ENCODE measurements around the gene AP1G2. TPM values are rescaled to one million over a fixed set of nuclear protein-coding genes. Genes with fewer than 3 reads are reported as not detected.

Gene AP1G2
- total and polyA plus RNA-seq, 2 of the 4 experiments (the other 2 are of a cell fraction) = 2.9 to 19.2 TPM

- TF ChIP-seq NFE2L2 (IDR thresholded peaks at IDR 0.05; ENCODE audit: low read depth, low read length) (no peak), CHD1 (IDR thresholded peaks at IDR 0.05; ENCODE audit: low read depth, low read length) (no peak), CTCF (conservative IDR thresholded peaks at IDR 0.05; ENCODE audit: low read depth, low read length) (no peak), POLR2A (IDR thresholded peaks at IDR 0.05; ENCODE audit: low read depth, low read length) (no peak), RFX5 (IDR thresholded peaks at IDR 0.05; ENCODE audit: low read depth, low read length) (no peak), FOS (IDR thresholded peaks at IDR 0.05; ENCODE audit: low read depth, low read length) (no peak), RCOR1 (IDR thresholded peaks at IDR 0.05; ENCODE audit: insufficient replicate concordance, low read length) (no peak), MXI1 (IDR thresholded peaks at IDR 0.05; ENCODE audit: borderline replicate concordance, low read depth, low read length) (no peak), CEBPB (IDR thresholded peaks at IDR 0.05; ENCODE audit: low read depth, low read length) (no peak), BHLHE40 (IDR thresholded peaks at IDR 0.05; ENCODE audit: low read depth, low read length) (no peak), MAFK (IDR thresholded peaks at IDR 0.05; ENCODE audit: low read depth, low read length) (no peak)
- Histone ChIP-seq H3K27me3 (ENCODE audit: control insufficient read depth, insufficient read depth, low read length) (peaks cover 3% of the 10 kb centered on the region), H3K4me3 (ENCODE audit: insufficient read depth, low read depth, low read length) (no peak overlapping the region), H2BK15ac (ENCODE audit: low read depth, low read length) (no peak overlapping the region), H2AK5ac (ENCODE audit: low read depth, low read length) (no peak overlapping the region), H3K9me3 (ENCODE audit: control insufficient read depth, insufficient read depth, low read length) (no peaks in the 10 kb centered on the region), H2BK20ac (ENCODE audit: low read depth, low read length) (no peak overlapping the region), H4K91ac (ENCODE audit: insufficient read depth, low read depth, low read length) (no peak overlapping the region), H3K4ac (ENCODE audit: low read depth, low read length) (no peak overlapping the region), H2AFZ (replicated peaks; ENCODE audit: low read length, poor library complexity) (no peak overlapping the region), H3K4me1 (ENCODE audit: control insufficient read depth, insufficient read depth, low read length) (no peaks in the 10 kb centered on the region), H2BK120ac (ENCODE audit: low read depth, low read length) (no peak overlapping the region), H3K9me1 (ENCODE audit: insufficient read depth, low read length) (no peaks in the 10 kb centered on the region), H4K8ac (ENCODE audit: low read depth in 2 of 2, low read length in 2 of 2) (no peak overlapping the region), H2AK9ac (replicated peaks; ENCODE audit: low read depth, low read length, poor library complexity) (no peak overlapping the region), H3K23ac (ENCODE audit: low read depth, low read length) (no peak overlapping the region), H3K14ac (replicated peaks; ENCODE audit: low read depth, low read length) (no peak overlapping the region), H2BK5ac (ENCODE audit: low read depth, low read length, poor library complexity, severe bottlenecking) (no peak overlapping the region), H3K9ac (ENCODE audit: low read depth, low read length) (no peak overlapping the region), H3K27ac (ENCODE audit: insufficient read depth, low read length) (no peak overlapping the region), H3K36me3 (ENCODE audit: control insufficient read depth, insufficient read depth, low read length) (no peaks in the 10 kb centered on the region), H3K56ac (ENCODE audit: extremely low read depth, insufficient read depth, low read length) (no peak overlapping the region), H4K20me1 (ENCODE audit: insufficient read depth, low read length) (no peaks in the 10 kb centered on the region), H3K4me2 (ENCODE audit: low read depth, low read length) (no peak overlapping the region), H3K79me1 (ENCODE audit: low read depth in 1 of 2, low read length in 2 of 2) (no peaks in the 10 kb centered on the region), H3K18ac (ENCODE audit: low read depth, low read length) (no peak overlapping the region), H4K5ac (ENCODE audit: low read depth, low read length) (no peak overlapping the region)
- no CpG with 5 or more reads among the region's 1 CpG for WGBS, 2 experiments (ENCODE audit: extremely low coverage in 2 of 2, insufficient read length in 1 of 2)
- intact Hi-C loops (cut with micrococcal nuclease) = no loop called here
- POLR2A ChIA-PET (ENCODE audit: unreplicated experiment) = no interaction called here
- BruUV-seq (replicated peaks) = no TSS peak
- no peak for ATAC-seq (ENCODE audit: low read depth)
- dilution Hi-C loops (cut with HindIII; ENCODE audit: low sequenced_read_pairs, unreplicated experiment) = no loop called here
- CTCF ChIA-PET = interaction anchor here (0.6 to 2.9 kb wide), 3 partner anchors 9 to 19 kb away, joined by 3 to 8 read pairs (median 3); no protein-coding TSS in a partner anchor
- in situ Hi-C loops (cut with MboI; ENCODE audit: low sequenced_read_pairs) = no loop called here
- no peak for DNase-seq
Measured at GRCh38 chr14:23612802-23613201, 45.2 kb upstream of the AP1G2 start.

All from IMR-90 (cell line).